Omental fat pad (tissue), 4 donors: Measurements from ENCODE around the gene KAZALD1. TPM values are rescaled to one million over a fixed set of nuclear protein-coding genes. Genes with fewer than 3 reads are reported as not detected.

ENCODE experiments used
- ATAC-seq: fragments of 150-250 bp; one replicate; pipeline ENCODE4 v1.9.1; 2016; ENCODE audit warnings: mild to moderate bottlenecking, moderate library complexity; ENCODE audit not compliant: low FRiP score
- DNase-seq: peaks from one replicate; pipeline ENCODE4 v3.0.0-alpha.2; 2019; ENCODE audit warnings: low spot score
- CTCF ChIP-seq, 3 donors: fragments of 450-650 bp; IDR thresholded peaks; one replicate each; pipeline ENCODE4 v1.5.1; 2016 to 2017; ENCODE audit warnings: antibody characterized with exemption in 3 of 3, mild to moderate bottlenecking in 3 of 3, moderate library complexity in 2 of 3
- total RNA-seq, 4 donors: library from RNA; depleted of rRNA; stranded (reverse); fragments of >200 nt; gene quantifications; one replicate each; pipeline ENCODE4 v1.1.0, GENCODE V29; 2016

The KAZALD1 gene
- total RNA-seq, 4 donors from 2014 or later = 0.72 to 15.0 (median 1.6) TPM

- DNase-seq (no peak), ATAC-seq (no peak)
- no peak for TF ChIP-seq CTCF (IDR thresholded peaks at IDR 0.05)
These were observed 40.0 kb upstream of the KAZALD1 start for GRCh38 chr10:101021692-101022251.

GRCh38 chr10:101022967-101023705, 38.7 kb upstream of the KAZALD1 start:
- no peak for TF ChIP-seq CTCF (IDR thresholded peaks at IDR 0.05)
- DNase-seq (no peak), ATAC-seq (no peak)

- ATAC-seq (no peak), DNase-seq (no peak)
- no peak for TF ChIP-seq CTCF (IDR thresholded peaks at IDR 0.05)
These were observed 34.6 kb upstream of the KAZALD1 start for GRCh38 chr10:101027106-101027720.

- DNase-seq = no peak
- no peak for TF ChIP-seq CTCF (IDR thresholded peaks at IDR 0.05)
- ATAC-seq = no peak
These were observed 33.1 kb upstream of the KAZALD1 start for GRCh38 chr10:101028446-101029337.

GRCh38 chr10:101029520-101030295, 32.1 kb upstream of the KAZALD1 start:
- ATAC-seq (no peak), DNase-seq (no peak)
- TF ChIP-seq CTCF (IDR thresholded peaks at IDR 0.05) = no peak

GRCh38 chr10:101030496-101031127, 31.2 kb upstream of the KAZALD1 start:
- no peak for DNase-seq
- TF ChIP-seq CTCF (IDR thresholded peaks at IDR 0.05) = no peak
- ATAC-seq = no peak
